Activated CD8-positive, alpha-beta memory T cell treated with anti-CD3 and anti-CD28 coated beads for 36 hours (primary cell): Measurements from ENCODE around the gene UCN2. TPM values are rescaled to one million over a fixed set of nuclear protein-coding genes. Genes with fewer than 3 reads are reported as not detected.

Source experiments
- CTCF ChIA-PET: fragments of 350-600 bp; sonication (Branson Sonifier 250); formaldehyde crosslinking; loops from one replicate; lab custom pipeline; 2021; ENCODE audit warnings: antibody characterized with exemption; lab: Charles Lee
- POLR2A ChIA-PET: fragments of 350-600 bp; sonication (Branson Sonifier 250); formaldehyde crosslinking; loops from one replicate; lab custom pipeline; 2021; ENCODE audit warnings: antibody characterized with exemption; lab: Charles Lee
- total RNA-seq, 2 experiments: library from RNA; stranded (reverse); gene quantifications; one replicate each; pipeline ENCODE4 v1.2.3, GENCODE V29; 2021

Gene UCN2, protein sequence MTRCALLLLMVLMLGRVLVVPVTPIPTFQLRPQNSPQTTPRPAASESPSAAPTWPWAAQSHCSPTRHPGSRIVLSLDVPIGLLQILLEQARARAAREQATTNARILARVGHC
- not detected for total RNA-seq

DNA sequence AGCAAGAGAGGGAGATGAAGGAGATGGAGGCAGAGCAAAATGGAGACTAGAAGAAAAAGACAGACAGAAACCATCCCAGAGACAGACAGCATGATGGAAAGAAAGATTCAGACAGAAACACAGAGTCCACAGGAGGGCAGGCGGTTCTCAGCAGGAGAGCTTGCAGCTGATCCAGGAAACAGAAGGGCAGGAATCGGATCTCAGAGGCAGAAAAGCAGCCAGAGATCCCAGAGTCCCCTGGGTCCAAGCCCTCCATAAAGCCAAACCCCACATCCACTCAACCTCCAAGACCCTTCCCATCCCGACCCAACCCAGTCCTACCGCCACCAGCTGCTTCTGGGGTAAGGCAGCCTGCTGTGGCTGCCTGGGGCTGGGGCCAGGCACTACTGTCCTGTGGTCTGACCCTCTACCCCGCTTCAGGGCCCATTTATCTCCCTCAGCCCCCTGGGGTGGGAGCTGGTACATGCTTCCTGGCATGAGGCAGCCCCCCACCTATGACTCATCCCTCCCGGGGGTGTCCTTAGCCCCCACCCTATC, at the start of gene UCN2:
UCN2 (minus strand) TSS at position 400 of the 537 bp plus-strand sequence. CDS start 657 bp downstream, outside the sequence.
- ChIA-PET POLR2A (interaction anchor here (0.8 kb wide), 1 partner anchor 117 kb away, joined by 3 read pairs; the partner anchor contains the start of gene ATRIP), CTCF (interaction anchor here (0.9 to 1.3 kb wide), 4 partner anchors 16 to 162 kb away, joined by 3 to 5 read pairs (median 3); no protein-coding TSS in a partner anchor)

DNA sequence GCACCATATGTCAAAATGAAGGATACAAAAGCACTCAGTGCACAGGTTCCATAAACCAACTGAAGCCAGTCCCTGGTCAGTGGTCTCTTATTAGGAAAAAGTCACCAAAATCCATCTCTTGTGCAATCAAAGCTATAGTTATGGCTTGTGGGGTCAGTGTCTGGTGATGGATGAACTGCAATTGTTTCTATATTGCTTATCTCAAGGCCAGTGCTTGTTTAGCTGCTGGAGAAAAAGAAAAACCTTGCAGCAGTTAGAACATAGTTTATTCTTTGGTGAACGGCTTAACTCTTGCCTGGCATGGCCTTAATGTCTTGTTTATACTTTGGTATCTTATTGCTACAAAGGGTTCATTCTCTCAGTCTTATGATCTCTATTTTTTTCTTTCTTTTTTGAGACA, 48.7 kb upstream of the UCN2 start:
- ChIA-PET CTCF (interaction anchor here (0.7 to 3.9 kb wide), 4 partner anchors 23 to 212 kb away, joined by 3 to 24 read pairs (median 4); partner anchors contain the start of gene SLC26A6), POLR2A (interaction anchor here (2.2 kb wide), 1 partner anchor 22 kb away, joined by 8 read pairs; the partner anchor contains the start of gene SLC26A6)

DNA sequence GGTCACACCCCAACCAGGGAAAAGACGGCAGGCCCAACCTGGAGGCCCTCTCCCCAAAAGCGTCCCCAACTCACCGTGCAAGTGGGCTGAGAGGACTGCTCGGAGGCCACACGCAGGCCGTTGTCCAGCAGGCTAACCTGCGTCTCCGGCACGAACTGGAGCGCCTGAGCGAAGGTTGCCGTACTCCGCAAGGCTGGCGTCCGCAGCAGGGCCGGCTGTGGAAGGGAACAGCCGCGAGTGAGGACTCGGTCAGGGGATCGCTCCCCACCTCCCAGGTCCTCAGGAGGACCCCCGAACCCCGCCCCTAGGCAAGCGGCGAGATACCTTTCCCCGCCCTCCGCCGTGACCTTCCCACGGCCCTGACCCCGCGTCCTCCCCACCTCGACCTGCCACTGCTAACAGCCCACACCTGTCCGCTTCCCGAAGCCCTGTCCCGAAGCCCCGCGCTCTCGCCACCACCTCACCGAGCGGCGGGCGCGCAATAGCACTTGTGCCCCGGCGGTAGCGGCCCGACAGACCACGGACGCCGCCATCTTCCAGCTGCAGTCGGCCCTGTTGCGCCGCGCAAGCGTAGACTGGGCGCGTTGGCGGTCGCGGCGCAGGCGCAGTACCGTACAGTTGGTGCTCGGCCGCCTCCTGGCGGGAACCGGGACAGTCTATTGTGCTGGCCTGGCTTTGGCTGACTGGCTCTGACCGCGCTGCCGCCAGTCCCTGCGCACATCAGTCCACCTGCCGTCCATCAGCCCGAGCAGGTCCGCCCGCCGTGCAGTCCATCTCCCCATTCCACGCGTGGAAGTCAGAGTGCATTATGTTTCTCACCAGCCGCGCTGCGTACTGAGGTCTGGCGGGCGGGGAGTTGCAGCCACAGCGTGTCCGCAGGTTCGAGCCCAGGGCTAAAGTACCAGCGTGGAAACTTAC, 45.8 kb upstream of the UCN2 start, which contains the start of gene UQCRC1:
UQCRC1 (minus strand) TSS at position 559 of the 918 bp plus-strand sequence; CDS start at position 533, 26 bp downstream.
- ChIA-PET POLR2A (interaction anchor here (0.7 kb wide), 1 partner anchor 1650 kb away, joined by 3 read pairs; no protein-coding TSS in a partner anchor), CTCF (interaction anchor here (1.6 to 3.9 kb wide), 3 partner anchors 26 to 339 kb away, joined by 3 to 24 read pairs (median 7); partner anchors contain the start of gene SLC26A6)

DNA sequence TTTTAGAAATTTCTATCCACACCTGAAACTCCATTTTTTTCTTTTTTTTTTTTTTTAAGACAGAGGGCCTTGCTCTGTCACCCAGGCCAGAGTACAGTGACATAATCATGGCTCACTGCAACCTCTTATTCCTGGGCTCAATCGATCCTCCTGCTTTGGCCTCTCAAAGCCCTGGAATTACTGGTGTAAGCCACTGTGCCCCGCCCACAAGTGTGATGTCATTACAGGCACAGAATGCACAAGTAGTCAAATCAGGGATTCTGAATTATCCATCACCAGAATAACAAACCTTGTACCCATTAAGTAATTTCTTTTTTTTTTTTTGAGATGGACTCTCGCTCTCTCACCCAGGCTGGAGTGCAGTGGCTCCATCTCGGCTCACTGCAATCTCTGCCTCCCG, 43.9 kb upstream of the UCN2 start:
- POLR2A ChIA-PET: no interaction called here
- CTCF ChIA-PET: interaction anchor here (1.3 kb wide), 1 partner anchor 207 kb away, joined by 4 read pairs; no protein-coding TSS in a partner anchor

DNA sequence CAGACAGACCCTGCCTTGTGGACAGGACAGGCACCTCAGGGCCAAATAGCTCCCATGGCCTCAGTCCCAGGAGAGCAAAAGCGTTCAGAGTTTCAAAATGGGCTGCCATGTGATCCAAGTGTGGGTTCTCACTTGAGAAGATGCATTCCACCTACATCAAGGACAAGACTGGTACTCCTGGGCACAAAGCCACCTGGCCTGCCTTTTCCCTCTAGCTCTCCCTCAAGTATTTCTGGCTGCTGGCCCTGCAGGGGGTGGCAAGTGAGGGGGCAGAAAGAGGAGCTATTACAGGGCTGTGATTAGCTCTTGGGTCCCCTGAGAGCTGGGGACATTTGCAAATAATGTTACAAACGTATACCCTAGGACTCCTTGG, 38.0 kb upstream of the UCN2 start:
- ChIA-PET POLR2A (interaction anchor here (0.6 to 0.7 kb wide), 2 partner anchors 34 to 727 kb away, joined by 3 read pairs; partner anchors contain the start of gene SLC26A6), CTCF (interaction anchor here (0.7 kb wide), 1 partner anchor 27 kb away, joined by 4 read pairs; no protein-coding TSS in a partner anchor)

DNA sequence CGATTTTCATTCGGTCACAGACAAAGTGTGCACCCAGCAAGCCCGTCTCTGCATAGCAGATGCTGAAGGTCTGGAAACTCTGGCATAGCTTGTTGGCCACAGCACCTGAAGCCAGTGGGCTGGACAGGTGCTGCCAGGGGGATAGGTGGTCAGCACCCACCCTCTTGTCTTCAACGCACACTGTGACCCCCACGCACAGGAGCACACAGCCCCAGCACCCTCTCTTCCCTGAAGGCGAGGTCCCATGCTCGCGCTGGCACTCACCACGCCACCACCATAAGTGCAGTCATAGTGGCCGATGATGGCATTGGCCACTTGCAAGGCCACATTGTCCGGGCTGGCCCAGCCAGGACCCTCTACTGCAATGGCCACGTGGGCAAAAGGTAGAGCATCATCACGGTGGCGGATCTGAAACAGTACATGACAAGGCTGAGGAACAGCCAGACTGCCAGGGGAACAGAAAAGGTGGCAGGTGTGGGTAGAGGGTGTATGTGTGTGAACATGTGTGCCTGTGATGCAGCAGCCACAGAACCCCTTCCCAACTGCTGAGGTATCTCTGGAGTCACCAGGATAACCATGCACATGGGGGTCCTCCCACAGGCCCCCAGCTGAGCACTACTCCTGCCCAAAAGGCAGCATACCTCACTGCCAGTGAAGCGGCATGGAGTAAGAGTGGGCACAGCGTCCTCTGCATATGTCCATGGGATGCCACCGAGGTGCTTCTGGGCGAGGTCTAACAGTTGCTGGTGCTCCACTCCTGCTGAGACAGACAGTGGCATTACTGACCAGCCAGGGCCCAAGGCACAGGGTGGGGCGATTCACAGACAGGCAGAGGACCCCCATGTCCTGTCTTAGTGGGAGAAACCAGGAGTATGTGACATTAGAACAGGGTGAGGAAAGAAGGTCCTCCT, 37.4 kb upstream of the UCN2 start:
- ChIA-PET POLR2A (interaction anchor here (0.7 kb wide), 1 partner anchor 727 kb away, joined by 3 read pairs; no protein-coding TSS in a partner anchor), CTCF (interaction anchor here (0.7 kb wide), 1 partner anchor 26 kb away, joined by 4 read pairs; no protein-coding TSS in a partner anchor)

DNA sequence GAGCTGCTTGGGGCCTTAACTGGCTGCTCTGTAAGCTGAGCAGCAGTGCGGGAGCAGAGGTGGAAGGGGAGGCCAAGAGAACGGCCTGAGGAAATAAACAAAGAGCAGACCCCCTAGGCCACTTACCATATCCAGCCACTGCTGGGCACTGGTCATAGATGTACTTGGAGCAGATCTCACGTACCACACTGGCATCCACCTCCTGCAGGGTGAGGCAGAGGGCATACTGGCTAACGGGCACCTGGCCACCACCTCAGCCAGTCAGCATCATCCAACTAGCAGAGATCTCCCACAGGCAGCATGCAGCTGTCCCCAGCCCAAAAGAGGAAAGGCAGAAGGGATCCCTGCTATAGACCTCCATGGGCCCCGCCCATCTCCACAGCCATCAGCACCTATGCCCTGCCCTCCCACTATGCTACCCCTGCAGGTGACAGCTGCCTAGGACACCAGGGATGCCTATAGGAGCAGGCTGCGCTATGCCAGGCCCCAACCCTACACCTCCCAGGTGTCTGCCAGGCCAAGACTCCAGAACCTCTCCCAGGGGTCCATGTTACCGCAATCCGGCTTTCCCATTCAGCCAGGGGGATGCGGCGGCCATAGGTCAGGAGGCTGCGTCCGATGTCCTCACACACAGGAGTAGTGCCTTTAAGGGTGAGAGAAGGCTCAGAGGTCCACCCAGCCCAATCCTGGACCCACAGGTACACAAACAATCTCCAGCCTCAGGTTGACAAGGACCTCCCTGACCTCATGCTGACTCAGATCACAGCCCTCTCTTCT, 36.1 kb upstream of the UCN2 start:
- CTCF ChIA-PET: no interaction called here

DNA sequence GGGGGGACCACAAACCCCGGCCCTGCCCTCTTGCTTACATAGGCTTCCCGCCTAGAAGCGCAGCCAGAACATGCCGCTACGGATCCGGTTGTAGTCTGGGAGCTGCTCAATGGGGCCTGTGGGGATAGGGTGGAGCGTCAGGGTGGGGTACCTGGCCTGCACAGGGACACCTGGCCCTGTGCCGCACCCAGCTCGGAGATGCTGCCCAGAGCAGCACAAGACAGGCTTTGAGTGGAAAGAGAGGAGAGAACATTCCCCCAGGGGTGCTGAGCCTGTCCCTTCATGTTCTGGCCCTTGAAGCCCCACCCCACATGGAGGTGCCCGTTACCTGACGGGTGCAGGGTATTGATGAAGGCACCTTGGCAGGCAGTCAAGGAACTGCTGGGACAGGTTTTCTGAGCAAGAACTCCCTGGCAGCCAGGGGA, 35.5 kb upstream of the UCN2 start:
- CTCF ChIA-PET: no interaction called here
- POLR2A ChIA-PET: no interaction called here

More for the DNA sequence above, 36.1 kb upstream of the UCN2 start:
- POLR2A ChIA-PET: interaction anchor here (0.5 kb wide), 1 partner anchor 33 kb away, joined by 3 read pairs; no protein-coding TSS in a partner anchor

DNA sequence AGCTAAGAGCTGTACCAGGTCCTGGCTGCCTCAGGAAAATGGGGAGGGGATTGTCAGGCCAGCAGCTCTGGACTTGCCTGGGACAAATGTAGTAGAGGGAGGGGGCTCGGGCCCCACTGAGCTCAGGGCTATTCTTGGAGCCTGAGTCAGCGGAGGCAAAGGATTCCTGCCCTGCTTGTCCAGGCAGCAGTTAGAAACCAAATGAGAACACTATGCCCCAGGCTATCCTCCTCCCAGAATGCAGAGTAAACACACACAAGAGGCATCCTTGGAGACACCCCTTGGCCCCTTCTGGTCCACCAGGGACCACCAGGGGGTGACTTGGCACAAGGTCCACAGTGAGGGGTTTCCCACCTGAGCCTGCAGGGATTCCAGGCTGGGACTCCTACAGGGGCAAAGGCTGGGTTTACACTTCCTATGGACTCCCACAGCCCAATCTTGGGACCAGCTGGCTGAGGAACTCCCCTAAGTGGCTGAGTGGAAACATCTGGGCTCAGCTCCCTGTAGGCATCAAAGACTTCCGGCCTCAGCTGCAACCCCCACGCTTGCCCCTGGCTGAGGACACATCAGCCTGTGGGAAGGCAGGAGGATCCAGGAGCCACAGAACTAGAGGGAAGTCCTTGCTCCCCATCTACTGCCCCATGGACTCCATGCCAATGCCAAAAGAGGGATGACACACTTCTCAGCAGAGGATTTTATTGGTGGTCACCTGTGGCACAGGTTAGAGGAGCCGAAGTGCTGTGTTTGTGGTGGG, 34.9 kb upstream of the UCN2 start:
- POLR2A ChIA-PET: no interaction called here
- CTCF ChIA-PET: no interaction called here

DNA sequence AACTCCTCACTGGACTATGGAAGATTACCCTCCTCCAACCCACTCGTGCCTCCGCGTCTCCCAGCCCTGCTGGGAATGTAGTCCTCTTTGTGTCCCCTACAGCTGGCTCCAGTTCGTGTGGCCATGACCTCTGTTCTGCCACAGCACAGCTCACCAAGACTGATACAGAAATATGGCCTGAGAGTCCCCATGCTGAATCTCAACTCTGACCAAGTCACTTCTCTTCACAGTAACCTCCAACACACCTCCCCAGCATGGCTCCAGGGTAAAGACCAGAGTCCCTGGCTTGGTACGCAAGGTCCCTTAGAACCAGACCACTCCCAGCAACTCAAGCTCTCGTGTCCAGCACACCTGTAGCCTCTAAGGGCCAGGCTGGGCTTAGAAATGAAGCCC, 33.8 kb upstream of the UCN2 start:
- ChIA-PET POLR2A (no interaction called here), CTCF (interaction anchor here (1.0 kb wide), 1 partner anchor 9 kb away, joined by 3 read pairs; no protein-coding TSS in a partner anchor)

DNA sequence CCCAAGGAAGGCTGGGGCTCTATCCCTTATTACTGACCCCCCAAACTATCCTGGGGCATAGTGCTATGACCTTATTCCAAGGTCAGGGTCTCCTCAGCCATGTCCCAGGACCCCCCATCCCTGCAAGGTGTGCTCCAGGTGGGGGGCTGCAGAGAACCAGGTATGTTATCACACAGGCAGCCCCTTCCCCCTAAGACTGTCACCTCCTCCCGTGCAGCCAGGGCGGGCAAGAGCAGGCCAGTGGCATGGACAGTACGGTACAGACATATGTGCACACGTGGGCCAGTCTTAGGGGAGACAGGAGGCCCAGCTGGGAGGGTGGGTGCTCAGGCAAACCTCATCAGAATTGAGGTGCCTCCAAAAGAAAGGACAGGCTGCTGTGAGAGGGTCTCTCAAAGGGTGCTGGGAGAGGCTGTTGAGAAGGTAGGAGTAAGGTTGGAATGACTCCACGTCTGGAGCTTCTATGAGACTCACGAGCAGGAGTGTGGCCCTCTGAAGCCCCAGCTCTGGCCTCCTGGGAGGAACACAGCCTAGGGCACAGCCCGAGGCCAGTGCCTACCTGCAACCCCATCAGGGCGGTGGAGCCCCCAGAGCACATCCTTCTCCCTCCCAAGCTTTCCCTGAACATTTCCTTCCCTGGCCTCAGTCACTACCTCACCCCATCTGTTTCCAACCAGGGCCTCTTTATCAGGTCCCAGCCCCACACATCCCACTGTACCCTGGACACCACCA, 33.3 kb upstream of the UCN2 start:
- ChIA-PET POLR2A (no interaction called here), CTCF (interaction anchor here (1.0 kb wide), 1 partner anchor 10 kb away, joined by 3 read pairs; no protein-coding TSS in a partner anchor)

DNA sequence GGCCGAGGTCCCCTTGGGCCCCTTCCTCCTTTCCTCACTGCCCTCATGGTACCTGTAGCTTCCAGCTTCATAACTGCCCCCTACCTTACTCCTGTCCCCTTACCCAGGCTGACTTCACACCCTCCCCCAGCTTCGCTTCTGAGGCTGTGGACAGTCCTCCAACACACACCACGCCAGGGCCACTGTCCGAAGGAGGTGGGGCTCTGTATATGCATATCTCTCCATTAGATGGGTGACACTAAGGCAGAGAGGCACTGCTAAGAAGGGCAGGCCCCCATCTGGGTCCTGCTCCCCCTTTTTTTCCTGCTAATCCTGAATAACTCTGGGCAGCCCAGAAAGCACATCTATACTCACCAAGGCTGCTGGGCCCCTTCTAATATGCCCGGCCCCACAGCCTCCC, 32.6 kb upstream of the UCN2 start:
- ChIA-PET POLR2A (no interaction called here), CTCF (no interaction called here)

DNA sequence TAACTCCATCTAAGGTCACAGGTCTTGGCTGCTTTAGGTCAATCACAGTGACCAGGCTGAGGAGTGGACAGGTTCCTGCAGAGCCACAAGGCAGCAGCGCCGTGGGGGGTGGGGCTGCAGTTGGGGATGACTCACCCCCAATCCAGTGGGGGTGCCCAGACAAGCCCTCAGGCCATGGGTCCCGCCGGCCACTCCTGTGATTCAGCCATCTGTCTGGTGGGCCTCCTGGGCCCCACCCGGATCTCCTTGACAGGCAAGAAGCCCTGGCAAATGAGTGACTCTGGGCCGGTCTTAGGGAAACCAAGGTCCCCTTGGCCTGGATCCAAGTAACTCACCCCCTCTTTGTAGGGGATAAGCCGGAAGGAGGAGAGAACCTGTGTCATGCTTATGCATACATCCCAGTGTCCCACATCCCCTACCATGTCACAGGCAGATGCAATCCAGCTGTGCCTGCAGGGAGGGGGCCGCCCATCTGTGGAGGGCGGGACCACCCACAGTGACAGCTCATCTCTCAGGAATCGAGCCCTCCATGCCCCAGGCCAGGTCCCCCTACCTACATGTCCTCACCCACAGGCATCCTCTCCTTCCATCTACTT, 32.0 kb upstream of the UCN2 start:
- POLR2A ChIA-PET: no interaction called here
- CTCF ChIA-PET: no interaction called here

DNA sequence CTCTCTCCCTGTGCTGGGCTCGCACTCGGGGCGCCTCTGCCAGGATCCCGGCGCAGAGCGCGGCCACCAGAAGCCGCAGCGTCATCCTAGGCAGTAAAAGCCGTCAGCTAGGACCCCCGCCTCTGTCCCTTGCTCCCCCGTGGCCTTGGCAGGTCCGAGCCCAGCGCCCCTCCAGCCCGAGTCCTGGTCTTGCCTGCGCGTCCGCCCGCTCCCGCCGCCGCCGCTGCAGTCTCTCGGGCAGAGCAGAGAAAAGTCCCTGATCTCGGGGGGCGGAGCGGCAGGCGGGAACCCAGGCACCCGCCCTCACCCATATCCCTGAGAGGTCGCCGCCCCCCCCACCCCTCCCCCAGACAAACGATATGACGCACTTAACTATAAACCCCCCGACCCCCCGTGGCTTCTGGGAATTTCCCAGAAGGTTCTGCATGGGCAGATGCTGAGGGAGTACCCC, 31.5 kb upstream of the UCN2 start, which contains the start of gene COL7A1:
COL7A1 (minus strand) TSS at position 255 of the 451 bp plus-strand sequence; CDS start at position 85, 170 bp downstream.
- POLR2A ChIA-PET: interaction anchor here (0.5 kb wide), 1 partner anchor 152 kb away, joined by 11 read pairs; no protein-coding TSS in a partner anchor
- CTCF ChIA-PET: interaction anchor here (0.7 kb wide), 1 partner anchor 97 kb away, joined by 3 read pairs; no protein-coding TSS in a partner anchor

DNA sequence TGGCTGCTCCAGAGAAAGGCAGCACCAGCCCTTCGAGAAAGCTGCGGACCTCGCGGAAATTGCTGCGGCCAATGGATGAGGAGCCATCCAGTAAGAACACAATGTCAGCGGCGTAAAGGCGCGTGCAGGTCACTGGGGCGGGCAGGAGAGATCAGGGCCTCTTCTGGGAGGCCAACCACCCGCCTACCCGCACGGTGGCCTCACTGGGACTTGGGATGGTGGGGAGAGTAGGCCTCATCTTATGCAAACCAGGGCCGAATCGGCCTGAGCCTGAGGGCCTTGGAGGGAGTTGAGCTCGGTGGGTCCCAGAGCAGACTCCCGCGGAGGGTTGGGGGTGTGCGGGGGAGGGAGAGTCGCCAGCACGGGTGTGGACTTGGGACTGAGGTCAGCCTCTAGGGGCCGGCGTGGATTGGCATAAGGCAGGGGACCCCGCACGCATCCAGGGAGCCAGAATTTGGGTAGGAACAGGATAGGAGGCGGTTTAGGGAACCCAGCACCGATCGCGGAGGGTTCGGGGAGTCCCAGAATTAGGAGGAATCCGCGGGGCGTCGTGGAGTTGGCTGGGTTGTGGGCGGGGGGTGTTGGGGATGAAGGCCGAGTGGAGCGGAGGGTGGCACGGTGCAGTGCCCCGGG, 31.0 kb upstream of the UCN2 start:
- ChIA-PET CTCF (interaction anchor here (0.7 kb wide), 1 partner anchor 97 kb away, joined by 3 read pairs; no protein-coding TSS in a partner anchor), POLR2A (interaction anchor here (0.5 kb wide), 1 partner anchor 152 kb away, joined by 11 read pairs; no protein-coding TSS in a partner anchor)
